ENCODE results near the gene CBX5.

DNA sequence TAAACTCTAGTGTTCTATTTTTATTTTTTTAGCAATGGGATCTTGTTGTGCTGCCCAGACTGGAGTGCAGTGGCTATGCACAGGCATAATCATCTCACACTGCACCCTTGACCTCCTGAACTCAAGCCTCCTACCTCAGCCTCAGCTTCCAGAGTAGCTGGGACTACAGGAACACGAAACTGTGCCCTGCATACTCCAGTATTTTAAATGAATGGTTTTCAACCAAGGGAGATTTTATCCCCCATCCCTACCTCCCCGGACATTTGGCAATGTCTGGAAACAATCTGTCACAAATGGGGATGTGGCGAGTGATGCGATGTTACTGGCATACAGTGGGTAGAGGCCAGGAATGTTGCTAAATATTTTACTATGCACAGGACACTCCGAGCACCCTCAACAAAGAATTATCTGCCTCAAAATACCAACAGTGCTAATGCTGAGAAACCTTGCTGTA lies 2.1 kb downstream of the CBX5 start:
- TF ChIP-seq, protein P1, sequence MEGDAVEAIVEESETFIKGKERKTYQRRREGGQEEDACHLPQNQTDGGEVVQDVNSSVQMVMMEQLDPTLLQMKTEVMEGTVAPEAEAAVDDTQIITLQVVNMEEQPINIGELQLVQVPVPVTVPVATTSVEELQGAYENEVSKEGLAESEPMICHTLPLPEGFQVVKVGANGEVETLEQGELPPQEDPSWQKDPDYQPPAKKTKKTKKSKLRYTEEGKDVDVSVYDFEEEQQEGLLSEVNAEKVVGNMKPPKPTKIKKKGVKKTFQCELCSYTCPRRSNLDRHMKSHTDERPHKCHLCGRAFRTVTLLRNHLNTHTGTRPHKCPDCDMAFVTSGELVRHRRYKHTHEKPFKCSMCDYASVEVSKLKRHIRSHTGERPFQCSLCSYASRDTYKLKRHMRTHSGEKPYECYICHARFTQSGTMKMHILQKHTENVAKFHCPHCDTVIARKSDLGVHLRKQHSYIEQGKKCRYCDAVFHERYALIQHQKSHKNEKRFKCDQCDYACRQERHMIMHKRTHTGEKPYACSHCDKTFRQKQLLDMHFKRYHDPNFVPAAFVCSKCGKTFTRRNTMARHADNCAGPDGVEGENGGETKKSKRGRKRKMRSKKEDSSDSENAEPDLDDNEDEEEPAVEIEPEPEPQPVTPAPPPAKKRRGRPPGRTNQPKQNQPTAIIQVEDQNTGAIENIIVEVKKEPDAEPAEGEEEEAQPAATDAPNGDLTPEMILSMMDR (optimal IDR thresholded peaks at IDR 0.05 in 1 of 3, IDR thresholded peaks at IDR 0.05 in 1 of 3, conservative IDR thresholded peaks at IDR 0.05 in 1 of 3; ENCODE audit: extremely low read depth in 1 of 3, insufficient read depth in 2 of 3, low read length in 3 of 3), result no peak
- no peak for TF ChIP-seq EZH2 (IDR thresholded peaks at IDR 0.05; ENCODE audit: low read length)

Data from keratinocyte (primary cell).